ENCODE results near the gene DDR2.

DDR2 gene

DNA sequence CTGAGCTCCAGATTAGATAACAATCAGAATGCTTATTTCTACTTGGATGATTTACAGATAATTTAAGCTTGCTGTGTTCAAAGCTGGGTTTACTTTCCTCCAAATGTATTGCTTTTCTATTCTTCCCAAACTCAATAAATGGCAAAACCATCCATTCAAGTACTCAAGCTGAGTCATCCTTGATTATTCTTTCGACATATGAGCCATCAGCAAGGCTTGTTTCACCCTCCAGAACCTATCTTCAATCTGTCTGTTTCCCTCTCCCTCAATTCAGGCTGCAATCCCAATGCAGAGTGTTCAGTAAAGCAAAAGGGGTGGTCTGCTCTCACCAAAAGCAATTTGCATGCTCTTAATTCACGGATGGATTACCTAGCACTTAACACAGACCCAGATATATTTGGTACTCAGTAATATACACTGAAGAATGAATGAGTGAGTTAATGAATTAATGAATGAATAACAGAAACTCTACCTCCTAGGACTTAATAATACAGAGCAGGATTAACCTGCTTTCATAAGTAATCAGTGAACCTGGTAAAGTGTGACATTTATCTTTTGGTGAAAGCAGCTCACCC is 41.9 kb downstream of the DDR2 start:
- DNase-seq = peak; percentile 11

DNA sequence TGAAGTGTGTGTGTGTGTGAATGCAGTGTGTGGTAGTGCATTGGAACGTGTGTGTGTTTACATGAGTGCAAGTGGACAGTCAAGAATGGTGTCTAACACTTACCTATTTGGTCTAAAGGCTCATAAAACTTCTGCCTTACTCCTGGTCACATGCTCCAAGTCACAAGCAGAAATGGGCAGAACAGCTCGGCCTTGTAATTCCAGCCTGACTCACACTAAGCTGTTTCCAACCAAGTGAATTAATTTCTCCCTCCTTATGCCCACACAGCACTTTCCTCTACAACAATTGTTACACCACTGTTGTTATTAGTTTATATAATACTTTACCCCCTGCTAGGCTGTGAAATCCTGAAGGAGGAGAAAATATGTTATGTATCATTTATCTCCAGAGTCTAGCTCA is 43.8 kb downstream of the DDR2 start:
- no peak for DNase-seq

DNA sequence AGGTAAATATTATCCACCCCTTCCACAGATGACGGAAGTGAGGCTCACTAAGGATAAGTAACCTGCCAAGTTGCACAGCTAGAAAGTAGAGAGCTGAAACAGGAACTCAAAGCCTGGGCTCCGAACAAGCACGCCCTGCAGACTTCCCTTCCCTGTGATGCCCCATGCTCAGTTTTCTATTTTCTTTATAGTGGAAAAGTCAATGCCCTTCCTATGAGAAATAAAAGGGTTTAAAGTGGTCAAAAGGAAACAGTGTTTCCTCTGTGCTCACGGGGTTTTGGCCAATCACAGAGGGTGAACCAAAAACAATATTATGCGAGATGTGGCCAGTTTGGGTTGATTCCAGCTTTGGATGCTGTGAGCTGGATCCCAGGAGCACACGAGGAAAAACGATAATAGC is 44.5 kb downstream of the DDR2 start:
- no peak for DNase-seq

DNA sequence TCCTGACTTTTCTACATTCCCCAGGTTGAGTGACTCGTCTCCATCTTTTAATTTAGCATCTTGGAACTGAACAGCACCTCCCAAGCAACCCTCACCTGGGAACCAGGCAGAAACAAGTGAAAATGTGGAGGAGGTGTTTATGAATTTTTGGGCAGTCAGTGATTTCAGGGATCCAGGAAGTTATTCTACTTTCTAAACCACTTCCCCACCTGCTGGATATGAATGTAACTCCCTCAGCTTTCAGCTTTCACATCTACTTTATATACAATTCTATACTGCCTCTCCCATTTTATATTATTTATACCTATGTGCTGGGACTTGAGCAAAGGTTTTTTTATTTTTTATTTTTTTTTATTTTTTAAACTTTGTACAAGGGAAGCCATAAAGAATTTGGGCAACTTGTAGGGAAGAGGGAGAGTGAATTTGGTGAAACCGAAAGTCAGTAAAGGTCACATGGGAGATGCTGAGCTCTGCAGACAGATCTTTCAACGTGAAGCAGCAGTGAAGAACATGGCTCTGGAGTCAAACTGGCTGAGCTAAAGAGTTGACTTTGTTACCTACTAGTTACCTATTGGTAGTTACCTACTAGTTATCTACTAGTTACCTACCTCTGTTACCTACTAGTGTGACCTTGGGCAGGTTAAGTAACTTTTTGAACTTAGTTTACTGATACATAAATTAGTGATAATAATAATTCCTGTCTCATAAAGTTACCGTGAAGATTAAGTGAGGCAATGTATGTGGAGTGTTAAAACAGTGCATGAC is 45.5 kb downstream of the DDR2 start:
- DNase-seq = no peak

DNA sequence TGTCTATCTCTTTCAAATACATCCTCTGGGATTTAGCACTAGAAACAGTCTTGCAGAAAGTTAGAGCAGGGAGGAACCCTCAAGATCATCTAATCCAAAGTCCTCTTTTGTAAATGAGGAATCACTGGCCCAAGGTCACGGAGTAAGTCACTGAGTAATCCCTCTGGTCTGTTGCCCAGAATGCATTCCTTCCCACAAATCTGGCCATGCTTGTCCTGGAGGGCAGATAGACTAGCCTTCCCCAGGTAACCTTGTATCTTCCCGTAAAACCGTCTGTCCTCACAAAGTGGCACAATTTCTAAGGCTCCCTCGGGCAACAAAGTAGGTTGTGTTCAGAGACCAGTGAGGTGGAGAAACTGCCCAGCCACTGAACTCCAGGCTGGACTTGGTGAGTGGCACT is 46.2 kb downstream of the DDR2 start:
- DNase-seq = no peak

DNA sequence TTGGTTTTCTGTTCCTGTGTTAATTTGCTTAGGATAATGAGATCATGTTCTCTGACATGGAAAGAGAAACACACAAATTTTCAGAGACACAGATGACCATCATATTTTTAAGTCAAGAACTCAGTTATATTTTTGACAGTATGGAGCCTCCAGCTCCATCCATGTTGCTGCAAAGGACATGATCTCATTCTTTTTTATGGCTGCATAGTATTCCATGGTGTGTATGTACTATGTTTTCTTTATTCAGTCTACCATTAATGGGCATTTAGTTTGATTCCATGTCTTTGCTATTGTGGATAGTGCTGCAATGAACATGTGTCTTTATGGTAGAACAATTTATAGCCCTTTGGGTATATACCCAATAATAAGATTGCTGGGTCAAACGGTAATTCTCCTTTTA is 47.0 kb downstream of the DDR2 start:
- DNase-seq = no peak

DNA sequence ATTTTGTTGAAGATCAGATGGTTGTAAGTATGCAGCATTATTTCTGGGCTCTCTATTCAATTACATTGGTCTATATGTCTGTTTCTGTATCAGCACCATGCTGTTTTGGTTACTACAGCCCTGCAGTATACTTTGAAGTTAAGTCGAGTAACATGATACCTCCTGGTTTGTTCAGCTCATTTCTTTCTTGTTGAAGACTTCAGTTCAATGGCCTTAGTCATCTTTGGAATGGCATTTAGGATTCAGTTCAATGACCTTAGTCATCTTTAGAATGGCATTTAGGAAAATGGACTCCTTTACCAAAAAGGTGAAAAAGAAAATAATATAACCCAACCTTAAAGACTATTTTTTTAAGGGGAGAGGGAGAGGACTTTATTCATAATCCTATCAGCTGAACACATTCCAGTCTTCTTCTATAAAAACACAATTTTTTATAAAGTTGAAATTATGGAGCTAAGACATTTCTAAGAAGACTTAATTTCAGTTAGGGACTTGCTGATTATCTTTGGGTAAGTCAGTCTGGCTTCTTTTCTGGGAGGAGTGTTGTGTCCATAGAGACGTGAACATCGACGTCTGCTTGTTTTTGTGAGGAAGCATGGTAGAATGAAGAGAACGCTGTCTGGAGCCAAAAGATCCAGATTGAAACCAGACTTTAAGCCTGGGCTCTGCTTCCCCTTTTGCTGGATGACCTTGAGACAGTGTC is 48.3 kb downstream of the DDR2 start:
- no peak for DNase-seq

DNA sequence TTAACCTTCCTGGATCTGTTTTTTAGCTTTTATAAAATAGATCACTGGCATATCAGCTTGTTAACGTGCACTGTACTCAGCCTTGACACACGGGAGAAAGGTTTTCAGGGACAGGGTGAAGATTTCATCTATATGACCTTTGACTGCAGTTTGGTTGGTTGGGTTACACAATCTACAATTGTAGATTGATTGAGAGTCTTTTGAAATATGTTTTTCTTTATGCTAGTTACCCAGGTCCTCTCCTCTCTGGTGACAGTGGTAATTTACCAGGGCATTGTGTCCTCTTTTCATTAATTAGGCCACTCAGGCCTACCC is 48.8 kb downstream of the DDR2 start:
- DNase-seq = no peak

DNA sequence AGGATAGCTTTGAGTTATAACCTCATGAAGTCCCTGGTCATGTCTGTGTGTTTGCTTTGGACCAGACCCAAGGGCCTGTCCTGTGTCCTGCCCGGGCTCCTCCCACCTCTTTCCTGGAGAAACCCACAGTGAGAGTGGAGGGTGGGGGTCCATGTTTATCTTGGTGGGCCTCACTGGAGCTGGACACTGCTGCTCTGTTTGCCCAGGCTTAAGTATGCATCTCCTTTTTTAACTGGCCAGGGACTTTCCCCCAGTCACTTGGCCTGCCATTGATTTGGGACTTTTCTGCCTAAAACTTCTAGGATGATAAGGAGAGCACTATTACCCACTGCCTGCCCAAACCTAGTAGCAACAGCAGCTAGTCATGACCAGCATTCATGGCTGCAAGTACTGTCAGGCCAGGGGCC is 49.8 kb downstream of the DDR2 start:
- DNase-seq = no peak

DNA sequence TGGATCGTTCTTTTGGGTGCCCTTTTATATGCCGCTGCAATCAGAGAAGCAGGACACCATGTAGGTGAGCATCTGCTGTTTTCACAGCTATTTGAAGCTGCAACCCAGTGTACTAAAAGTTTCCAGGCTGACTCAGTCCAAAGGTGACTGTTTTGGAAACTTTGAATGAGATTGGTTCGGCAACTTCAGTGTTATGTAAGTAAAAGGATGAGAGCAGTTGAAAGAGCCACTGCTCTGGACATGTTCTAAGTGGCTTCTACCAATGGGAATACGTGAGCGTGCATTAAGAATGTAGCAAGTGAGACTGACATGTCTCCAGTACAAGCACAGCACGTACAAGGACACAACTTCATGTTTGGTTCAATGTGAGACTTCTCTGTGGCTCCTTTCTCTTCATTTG is 55.6 kb downstream of the DDR2 start:
- DNase-seq = no peak

DNA sequence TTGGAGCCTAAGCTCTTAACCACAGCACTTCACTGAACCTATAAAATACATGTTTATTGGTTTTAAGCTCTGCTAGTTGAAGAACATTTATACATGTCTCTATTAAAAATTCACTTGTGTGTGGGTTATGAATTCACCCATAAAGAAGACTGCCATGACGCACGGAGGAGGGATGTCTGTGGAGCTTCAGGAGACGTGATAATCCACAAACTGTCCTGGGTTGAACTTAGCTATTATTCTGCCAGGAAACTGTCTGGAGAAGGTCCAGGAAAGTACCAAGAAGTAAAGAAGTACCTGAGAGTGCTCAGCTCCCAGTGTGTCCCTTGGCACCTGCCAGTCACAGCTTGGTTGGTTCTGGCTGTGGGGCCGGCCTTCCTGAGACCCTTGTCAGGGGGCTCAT is 56.3 kb downstream of the DDR2 start:
- DNase-seq = no peak

DNA sequence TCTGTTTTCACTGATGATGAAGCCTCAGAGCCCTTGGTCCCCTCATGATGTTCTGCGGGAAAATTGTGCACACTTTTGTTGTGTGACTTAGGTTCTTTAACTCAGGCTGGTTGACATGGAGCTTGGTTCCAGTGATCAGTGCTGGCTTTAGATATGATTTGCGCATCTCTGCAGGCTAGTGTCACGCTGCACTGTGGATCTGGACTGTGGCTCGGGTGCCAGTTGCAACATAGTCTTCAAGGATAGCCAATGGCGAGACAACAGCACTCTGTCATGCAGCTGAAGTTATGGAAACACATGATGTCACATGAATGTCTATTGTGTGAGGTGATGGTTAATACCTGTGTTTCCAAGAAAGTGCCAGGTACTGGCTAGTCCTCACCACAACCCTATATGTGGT is 56.7 kb downstream of the DDR2 start:
- no peak for DNase-seq

DNA sequence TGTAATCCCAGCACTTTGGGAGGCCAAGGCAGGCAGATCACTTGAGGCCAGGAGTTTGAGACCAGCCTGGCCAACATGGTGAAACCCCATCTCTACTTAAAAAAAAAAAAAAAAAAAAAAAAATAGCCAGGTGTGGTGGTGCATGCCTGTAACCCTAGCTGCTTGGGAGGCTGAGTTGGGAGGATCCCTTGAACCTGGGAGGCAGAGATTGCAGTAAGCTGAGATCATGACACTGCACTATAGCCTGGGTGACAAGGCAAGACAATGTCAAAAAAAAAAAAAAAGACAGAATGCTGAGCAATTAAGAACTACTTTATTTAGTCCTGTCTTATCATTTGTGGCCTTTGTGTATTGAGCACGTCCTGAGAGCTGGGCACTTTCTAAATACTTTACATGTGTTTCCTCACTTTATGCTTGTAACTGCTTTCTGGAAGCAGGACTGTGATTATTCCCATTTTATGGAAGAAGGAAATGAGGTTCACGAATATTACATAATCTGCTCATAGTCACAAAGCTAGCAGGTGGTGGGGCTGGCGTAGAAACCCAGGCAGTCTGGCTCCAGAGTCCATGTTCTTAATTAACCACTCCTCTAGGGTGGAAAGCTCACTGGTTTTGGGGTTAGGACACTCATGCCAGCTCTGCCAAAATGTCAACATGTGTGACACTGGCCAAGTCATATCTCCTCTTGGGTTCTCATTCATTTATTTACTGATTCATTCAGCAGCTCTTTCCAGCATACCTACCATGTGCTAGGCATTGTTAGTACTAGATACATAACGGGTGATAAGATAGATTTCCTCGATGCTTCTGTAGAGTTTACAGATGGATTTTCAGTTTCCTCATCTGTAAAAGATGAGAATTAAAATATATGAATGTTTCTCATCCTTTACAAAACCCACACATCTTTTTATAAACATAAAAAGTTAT is 57.7 kb downstream of the DDR2 start:
- no peak for DNase-seq

DNA sequence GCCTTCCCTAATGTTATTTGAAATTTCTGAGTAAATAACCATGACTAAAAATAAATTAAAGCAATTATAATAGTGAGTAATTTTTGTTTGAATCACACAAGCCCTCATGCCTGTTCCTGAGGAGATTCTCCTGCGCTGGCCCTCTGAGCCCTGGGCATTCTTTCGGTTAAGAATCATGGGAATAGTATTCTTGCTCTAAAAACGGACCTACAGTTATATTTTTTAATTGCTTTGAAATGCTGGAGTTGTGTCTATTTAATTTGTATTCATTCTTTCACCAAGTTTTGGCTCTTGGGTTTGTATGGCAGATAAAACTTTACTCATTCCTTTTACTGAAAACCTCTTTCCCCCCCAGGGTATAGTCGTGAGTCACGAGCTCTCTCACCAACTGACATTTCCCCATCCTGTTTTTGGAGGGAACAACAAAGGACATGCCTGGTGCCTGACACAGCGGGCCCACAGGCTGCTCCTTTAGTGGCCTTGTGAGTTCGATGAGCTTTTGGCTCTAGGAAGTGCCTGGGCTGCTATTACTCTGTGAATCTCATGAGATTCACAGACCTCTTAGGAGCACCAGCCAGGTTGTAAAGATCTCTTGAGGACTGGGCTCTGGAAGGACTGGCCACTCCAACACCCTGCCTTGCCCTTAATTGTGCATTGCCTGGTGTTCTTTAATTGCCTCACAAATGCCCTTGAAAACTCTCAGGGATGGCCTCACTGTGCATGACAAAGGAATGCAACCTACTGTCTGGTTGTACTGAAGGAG is 58.6 kb downstream of the DDR2 start:
- no peak for DNase-seq

DNA sequence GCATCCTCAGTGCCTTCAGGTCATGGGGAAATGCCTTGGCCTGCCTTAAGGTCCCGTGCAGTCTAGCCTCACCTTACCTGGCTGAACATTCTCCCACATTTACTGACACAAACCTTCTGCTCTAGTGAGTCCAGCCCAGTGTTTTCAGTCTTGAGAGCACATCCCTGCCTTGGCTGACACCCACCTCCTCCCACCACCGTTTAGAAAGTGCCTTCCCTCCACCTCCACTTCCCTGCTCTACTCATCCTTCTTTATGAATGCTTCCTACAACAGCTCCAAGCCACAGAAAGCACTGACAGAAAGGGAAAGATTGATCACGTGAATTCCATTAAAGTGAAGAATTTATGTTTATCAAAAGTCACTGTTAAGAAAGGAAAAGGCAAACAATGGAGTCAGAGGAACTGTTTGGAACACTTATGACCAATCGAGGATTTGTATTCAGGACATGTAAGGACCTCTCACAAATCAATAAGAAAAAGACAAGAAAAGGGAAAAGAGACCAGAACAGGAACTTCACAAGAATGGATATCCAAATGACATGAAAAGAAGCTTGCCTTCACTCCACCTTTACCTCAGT is 59.8 kb downstream of the DDR2 start:
- no peak for DNase-seq

DNA sequence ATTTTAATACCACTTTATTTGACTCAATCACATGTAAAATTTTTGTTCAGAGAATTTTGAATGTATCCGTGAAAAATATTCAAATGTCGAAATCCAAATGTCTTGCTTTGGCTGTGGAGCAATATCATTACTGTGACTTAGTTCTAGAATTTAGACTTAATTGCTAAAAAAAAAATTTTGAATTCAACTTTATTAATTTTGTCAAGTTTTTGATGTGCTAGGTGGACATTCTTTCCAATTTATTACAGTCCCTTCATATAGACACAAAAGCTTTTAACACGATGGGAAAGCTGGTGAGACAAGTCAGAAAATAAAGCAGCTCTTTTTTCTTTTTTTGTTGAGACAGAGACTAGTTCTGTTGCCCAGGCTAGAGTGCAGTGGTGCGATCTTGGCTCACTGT is 62.6 kb downstream of the DDR2 start:
- DNase-seq = no peak

DNA sequence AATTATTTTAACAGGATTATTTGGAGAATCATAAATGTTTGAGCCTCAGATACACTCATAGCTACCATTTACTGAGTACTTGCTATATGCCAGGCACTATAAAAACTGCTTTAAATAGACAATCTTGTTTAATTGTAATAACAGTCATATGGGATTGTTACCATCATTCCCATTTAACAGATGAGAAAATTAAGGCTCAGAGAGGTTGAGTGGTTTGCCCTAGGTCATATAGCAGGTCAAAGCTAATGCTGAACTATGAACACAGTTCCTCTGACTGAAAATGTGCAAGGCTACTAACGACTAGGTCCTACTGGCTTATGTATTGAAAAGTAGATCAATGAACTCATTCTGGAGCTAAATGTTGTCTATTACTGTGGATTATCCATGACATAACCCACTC is 63.4 kb downstream of the DDR2 start:
- peak; percentile 58 for DNase-seq

DNA sequence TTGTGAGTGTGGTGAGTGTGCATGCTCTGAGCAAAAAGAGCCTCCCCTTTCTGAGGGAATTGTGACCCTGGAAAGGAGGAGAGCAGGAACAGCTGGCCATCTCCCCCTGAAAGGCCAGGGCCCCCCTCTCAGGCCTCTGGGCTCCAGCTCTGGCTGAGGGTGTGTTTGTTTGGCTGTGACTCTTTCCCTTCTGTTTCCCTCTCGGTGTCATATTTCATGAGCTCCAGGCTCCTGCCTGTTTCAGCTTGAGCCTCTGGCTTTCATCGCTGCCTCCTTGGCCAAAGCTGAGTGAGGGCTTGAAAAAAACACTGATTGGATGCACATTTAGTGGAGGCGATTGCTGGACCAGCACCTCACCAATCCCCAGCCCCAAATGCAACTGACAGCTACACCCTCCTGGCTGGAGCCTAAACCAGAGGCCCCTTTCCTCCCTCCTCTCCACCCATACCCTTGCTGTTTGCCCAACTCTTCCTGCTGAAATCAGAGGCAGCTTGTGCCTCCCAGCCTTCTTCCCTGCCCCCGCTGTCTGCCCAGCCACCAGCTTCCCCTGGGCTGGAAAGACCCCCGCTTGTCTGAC is 64.1 kb downstream of the DDR2 start:
- peak; percentile 98 for DNase-seq

DNA sequence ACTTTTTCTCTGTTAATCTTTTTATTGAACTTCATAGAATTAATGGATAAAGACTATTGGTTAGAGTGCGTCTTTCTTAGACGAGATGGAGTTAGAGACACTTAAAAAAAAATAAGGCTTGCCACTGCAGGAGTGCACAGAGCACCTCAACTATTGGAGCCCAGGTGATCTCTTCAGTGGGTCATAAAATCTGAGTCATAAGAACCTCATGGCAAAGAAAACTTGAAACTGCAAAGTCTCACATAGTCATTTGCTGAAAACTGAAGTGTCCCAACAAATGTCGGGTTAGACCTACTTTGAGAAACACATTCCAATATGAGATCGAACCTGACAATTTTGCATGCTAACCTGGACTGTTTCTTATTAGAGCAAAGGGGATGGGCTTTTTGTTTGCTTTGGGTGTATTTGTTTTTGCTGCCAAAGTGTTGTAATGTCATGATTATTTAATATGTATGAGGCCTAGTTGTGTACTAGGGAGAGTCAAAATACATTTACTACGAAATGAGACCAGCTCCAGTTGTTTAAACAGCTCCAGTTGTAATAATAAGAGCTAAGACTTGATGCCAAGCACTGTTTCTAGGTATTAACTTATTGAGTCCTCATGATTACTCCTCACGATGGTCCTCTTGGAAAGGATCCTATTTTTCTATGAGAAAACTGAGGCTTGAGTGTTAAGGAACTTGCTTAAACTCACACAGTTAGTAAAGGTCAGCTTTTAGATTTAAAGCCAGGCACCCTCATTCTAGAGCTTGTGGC is 65.1 kb downstream of the DDR2 start:
- peak; percentile 48 for DNase-seq

DNA sequence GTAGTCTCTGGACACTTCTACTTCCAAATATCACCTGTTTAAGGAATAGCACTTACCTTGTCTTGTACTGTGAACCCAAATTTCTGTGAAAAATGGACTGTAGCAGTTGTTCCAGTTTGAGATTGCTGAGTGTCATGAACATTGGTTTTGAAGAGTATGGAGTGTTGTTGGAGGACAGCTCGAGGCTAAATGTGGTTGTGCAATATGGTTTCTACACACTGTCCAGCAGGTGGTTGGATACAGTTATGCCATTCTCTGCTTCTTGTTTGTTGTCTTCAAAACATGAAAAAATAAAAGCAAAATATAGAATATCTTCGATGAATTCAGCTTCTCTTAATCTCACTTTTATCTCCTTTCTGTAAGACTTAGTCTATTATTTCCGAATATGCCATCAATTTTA is 67.1 kb downstream of the DDR2 start:
- no peak for DNase-seq

DNA sequence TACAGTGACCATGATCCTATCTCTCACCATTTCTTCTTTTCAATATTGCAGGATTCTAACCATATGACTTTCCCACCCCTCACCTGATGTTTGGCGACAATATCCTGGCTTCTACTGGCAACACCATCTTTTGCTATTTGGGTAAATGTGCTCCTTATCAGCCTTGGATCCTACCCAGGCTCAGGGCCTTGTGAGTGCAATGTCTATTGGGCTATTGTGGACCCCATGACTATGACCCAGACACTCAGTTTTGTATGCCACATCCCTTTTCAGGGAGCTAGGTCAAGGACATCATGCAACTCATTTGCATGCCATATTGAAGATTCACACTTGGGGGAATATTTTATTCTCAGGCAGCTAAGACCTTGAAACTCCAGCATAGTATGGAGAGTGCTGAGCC is 67.9 kb downstream of the DDR2 start:
- no peak for DNase-seq
